Spleen (tissue), 11 donors: ENCODE data around the gene TOGARAM1. TPM values are rescaled to one million over a fixed set of nuclear protein-coding genes. Genes with fewer than 3 reads are reported as not detected.

Experiments used
- DNase-seq: peaks from one replicate; pipeline ENCODE4 v3.0.0-alpha.2; 2020
- H3K27ac ChIP-seq, 8 donors: fragments of 200-600 bp; sonication (generic) in 7 of 8; 1 replicate in 4 of 8; 2 replicates in 4 of 8; pipeline versions ENCODE4 v1.5.0 to v1.8.0; 2016 to 2021; ENCODE audit warnings: inconsistent platforms in 4 of 8, mild to moderate bottlenecking in 4 of 8, moderate library complexity in 1 of 8
- H3K27me3 ChIP-seq, 7 donors: fragments of 200-600 bp; sonication (generic) in 6 of 7; replicated peaks in 1 of 7; 1 replicate in 4 of 7; 2 replicates in 3 of 7; pipeline versions ENCODE4 v1.5.0 to v1.8.0; 2016 to 2021; ENCODE audit warnings: inconsistent platforms in 3 of 7, mild to moderate bottlenecking in 1 of 7
- H3K36me3 ChIP-seq, 6 donors: fragments of 200-600 bp; sonication (generic) in 5 of 6; 1 replicate in 4 of 6; 2 replicates in 2 of 6; pipeline versions ENCODE4 v1.5.0 to v1.8.0; 2016 to 2021; ENCODE audit warnings: inconsistent platforms in 2 of 6
- H3K4me1 ChIP-seq, 6 donors: fragments of 200-600 bp; sonication (generic) in 5 of 6; 1 replicate in 3 of 6; 2 replicates in 3 of 6; pipeline versions ENCODE4 v1.5.0 to v1.8.0; 2016 to 2021; ENCODE audit warnings: inconsistent platforms in 3 of 6
- H3K4me3 ChIP-seq, 8 donors: fragments of 200-600 bp; sonication (generic) in 7 of 8; 1 replicate in 4 of 8; 2 replicates in 4 of 8; pipeline versions ENCODE4 v1.5.0 to v1.8.0; 2016 to 2021; ENCODE audit warnings: inconsistent platforms in 4 of 8, mild to moderate bottlenecking in 4 of 8, moderate library complexity in 2 of 8
- H3K9me3 ChIP-seq, 8 donors: fragments of 200-600 bp; sonication (generic) in 7 of 8; 1 replicate in 4 of 8; 2 replicates in 4 of 8; pipeline versions ENCODE4 v1.5.0 to v1.8.0; 2016 to 2021; ENCODE audit warnings: inconsistent platforms in 4 of 8
- POLR2A ChIP-seq, 3 donors: fragments of 450-650 bp; IDR thresholded peaks; one replicate each; pipeline ENCODE4 v1.5.1; 2017; ENCODE audit warnings: antibody characterized with exemption in 3 of 3, mild to moderate bottlenecking in 1 of 3
- POLR2AphosphoS5 ChIP-seq, 3 donors: sonication (generic); formaldehyde crosslinking; IDR thresholded peaks; one replicate each; pipeline ENCODE4 v1.5.1; 2017; ENCODE audit warnings: antibody characterized with exemption in 3 of 3
- WGBS, 5 donors: extraction: QIAGEN DNeasy Blood & Tissue Kit in 3 of 5; methylation state at CpG; one replicate each; pipeline versions ENCODE4 v1.1.5 to v1.1.7; 2013 to 2018; 5-methylcytosine and 5-hydroxymethylcytosine counted together
- intact Hi-C: fragments of 100-400 bp; cut with DNase I; formaldehyde crosslinking; loops from one replicate; pipeline ENCODE4 v1.15.0; 2023; ENCODE audit warnings: low total_unique reads
- polyA plus RNA-seq, 3 donors: library from polyadenylated mRNA; stranded (reverse); fragments of 200-250 nt; gene quantifications; one replicate each; pipeline ENCODE4 v1.2.1, GENCODE V29; 2013
- total RNA-seq, 7 donors: library from RNA; depleted of rRNA in 3 of 7; stranded (reverse); fragments of >200 nt in 3 of 7; fragmentation: NEBNext Ultra II Directional in 4 of 7; extraction: Animal tissue kit (Norgen Biotek cat#: 25700) in 4 of 7; gene quantifications; one replicate each; pipeline versions ENCODE4 v1.1.0 to v1.2.1, GENCODE V29; 2016 to 2021
- TF ChIP-seq, protein P1 (sequence below), 11 experiments: fragments of 200-600 bp in 7 of 11; fragments of 450-650 bp in 4 of 11; sonication (generic) in 4 of 11; IDR thresholded peaks in 8 of 11; conservative IDR thresholded peaks in 3 of 11; 1 replicate in 7 of 11; 2 replicates in 4 of 11; pipeline versions ENCODE4 v1.4.0 to v1.8.0; 2016 to 2021; ENCODE audit warnings: antibody characterized with exemption in 11 of 11, inconsistent platforms in 4 of 11, mild to moderate bottlenecking in 1 of 11
- donor health status: healthy with polysubstance abuse.
- donor health status: DM: no; HTN: no; CAD: no; lungs with moderate emphysema.
- donor health status: DM: no; HTN: no; CAD: no.
- donor health status: Bipolar disorder and iron deficiency.
- donor health status: healthy.
- donor health status: DM: no; HTN: no; CAD: no.
- donor health status: DM: yes; HTN: yes; CAD: no.

TOGARAM1 gene
- total and polyA plus RNA-seq, 10 donors = 3.1 to 37.3 (median 17.2) TPM

DNA sequence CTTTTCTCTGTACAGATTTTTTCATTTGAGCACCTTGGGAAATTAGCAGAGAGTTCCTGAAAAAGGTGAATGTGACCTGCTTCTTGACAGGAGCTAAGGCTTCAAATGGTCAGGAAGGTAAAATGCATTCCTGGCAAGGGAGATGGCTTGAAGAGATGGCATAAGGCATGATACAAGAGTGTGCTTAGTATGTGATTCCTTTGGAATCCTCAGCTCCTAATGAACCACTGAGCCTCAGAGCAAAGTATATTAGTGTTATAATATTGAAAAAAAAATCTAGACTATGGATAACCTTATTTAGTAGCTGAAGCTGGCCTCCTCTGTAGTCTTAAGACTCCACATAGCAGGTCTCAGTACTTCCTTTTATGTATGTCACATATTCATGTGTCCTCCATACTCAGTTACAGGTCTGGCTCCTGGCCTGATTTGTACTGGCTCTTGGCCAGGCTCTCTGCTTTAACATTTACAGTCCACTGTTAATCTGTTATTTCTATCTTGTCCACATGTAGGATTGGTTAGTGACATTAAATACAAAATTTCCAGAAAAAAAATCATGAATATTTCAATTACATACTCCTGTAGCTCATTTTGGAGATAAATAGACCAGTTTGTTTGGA is 17.9 kb downstream of the TOGARAM1 start:
- H3K4me3 ChIP-seq = no peak overlapping the region
- H3K4me1 ChIP-seq = peaks cover 0 to 17% (median 0%) of the 10 kb centered on the region in 6 donors
- intact Hi-C loops = no loop called here
- no peaks in the 10 kb centered on the region for H3K36me3 ChIP-seq
- no peak for DNase-seq
- H3K27me3 ChIP-seq = no peaks in the 10 kb centered on the region
- no peak overlapping the region for H3K27ac ChIP-seq
- no peak for TF ChIP-seq POLR2A (IDR thresholded peaks at IDR 0.05)
- TF ChIP-seq, protein P1, sequence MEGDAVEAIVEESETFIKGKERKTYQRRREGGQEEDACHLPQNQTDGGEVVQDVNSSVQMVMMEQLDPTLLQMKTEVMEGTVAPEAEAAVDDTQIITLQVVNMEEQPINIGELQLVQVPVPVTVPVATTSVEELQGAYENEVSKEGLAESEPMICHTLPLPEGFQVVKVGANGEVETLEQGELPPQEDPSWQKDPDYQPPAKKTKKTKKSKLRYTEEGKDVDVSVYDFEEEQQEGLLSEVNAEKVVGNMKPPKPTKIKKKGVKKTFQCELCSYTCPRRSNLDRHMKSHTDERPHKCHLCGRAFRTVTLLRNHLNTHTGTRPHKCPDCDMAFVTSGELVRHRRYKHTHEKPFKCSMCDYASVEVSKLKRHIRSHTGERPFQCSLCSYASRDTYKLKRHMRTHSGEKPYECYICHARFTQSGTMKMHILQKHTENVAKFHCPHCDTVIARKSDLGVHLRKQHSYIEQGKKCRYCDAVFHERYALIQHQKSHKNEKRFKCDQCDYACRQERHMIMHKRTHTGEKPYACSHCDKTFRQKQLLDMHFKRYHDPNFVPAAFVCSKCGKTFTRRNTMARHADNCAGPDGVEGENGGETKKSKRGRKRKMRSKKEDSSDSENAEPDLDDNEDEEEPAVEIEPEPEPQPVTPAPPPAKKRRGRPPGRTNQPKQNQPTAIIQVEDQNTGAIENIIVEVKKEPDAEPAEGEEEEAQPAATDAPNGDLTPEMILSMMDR (IDR thresholded peaks at IDR 0.05 in 8 of 11, conservative IDR thresholded peaks at IDR 0.05 in 3 of 11) = no peak
- no peak for TF ChIP-seq POLR2AphosphoS5 (IDR thresholded peaks at IDR 0.05)
- no peaks in the 10 kb centered on the region for H3K9me3 ChIP-seq

- Histone ChIP-seq H3K36me3 (no peaks in the 10 kb centered on the region), H3K27ac (no peak overlapping the region), H3K27me3 (no peaks in the 10 kb centered on the region), H3K9me3 (no peaks in the 10 kb centered on the region), H3K4me3 (no peak overlapping the region), H3K4me1 (peaks cover 0 to 17% (median 0%) of the 10 kb centered on the region in 6 donors)
- no peak for DNase-seq
- intact Hi-C loops = no loop called here
- TF ChIP-seq, protein P1 (IDR thresholded peaks at IDR 0.05 in 8 of 11, conservative IDR thresholded peaks at IDR 0.05 in 3 of 11) = no peak
- TF ChIP-seq POLR2A (IDR thresholded peaks at IDR 0.05) (no peak), POLR2AphosphoS5 (IDR thresholded peaks at IDR 0.05) (no peak)
- WGBS, 5 donors = 76 to 86% (median 84%) methylated on average over 3 of the region's 3 CpGs
Measured at GRCh38 chr14:44981198-44981597, 19.2 kb downstream of the TOGARAM1 start.

GRCh38 chr14:44982594-44982993 is 20.6 kb downstream of the TOGARAM1 start:
- Histone ChIP-seq H3K27ac (no peak overlapping the region), H3K36me3 (no peaks in the 10 kb centered on the region), H3K27me3 (no peaks in the 10 kb centered on the region), H3K4me1 (peaks cover 0 to 17% (median 0%) of the 10 kb centered on the region in 6 donors), H3K9me3 (peaks cover 0 to 4% (median 0%) of the 10 kb centered on the region in 8 donors), H3K4me3 (no peak overlapping the region)
- WGBS, 5 donors = 79 to 90% (median 85%) methylated on average over 2 of the region's 2 CpGs
- no peak for DNase-seq
- TF ChIP-seq, protein P1 (IDR thresholded peaks at IDR 0.05 in 8 of 11, conservative IDR thresholded peaks at IDR 0.05 in 3 of 11) = no peak
- TF ChIP-seq POLR2AphosphoS5 (IDR thresholded peaks at IDR 0.05) = no peak
- TF ChIP-seq POLR2A (IDR thresholded peaks at IDR 0.05) = no peak
- intact Hi-C loops = no loop called here

DNA sequence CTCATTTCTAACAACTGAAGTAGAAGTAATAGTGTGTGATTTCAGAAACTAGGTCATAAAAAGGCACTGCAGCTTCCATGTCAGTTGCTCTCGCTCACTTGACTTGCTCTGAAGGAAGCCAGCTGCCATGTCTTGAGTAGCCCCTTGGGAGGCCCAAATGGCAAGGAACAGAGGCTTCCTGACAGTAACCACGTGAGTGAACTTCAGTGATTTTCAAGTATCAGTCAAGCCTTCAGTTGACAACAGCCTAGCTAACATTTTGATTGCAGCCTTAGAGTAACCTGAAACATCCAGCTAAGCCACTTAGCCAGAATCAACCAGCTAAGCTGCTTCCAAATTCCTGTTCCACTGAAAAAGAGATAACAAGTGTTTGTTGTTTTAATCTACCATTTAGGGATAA is 26.7 kb downstream of the TOGARAM1 start:
- TF ChIP-seq POLR2A (IDR thresholded peaks at IDR 0.05) = no peak
- no peak for TF ChIP-seq POLR2AphosphoS5 (IDR thresholded peaks at IDR 0.05)
- TF ChIP-seq, protein P1 (IDR thresholded peaks at IDR 0.05 in 8 of 11, conservative IDR thresholded peaks at IDR 0.05 in 3 of 11) = no peak
- WGBS, 5 donors = 47 to 58% (median 52%) methylated on average over 2 of the region's 2 CpGs
- H3K9me3 ChIP-seq = peaks cover 0 to 4% (median 0%) of the 10 kb centered on the region in 8 donors
- DNase-seq = no peak
- H3K36me3 ChIP-seq = no peaks in the 10 kb centered on the region
- peaks cover 0 to 10% (median 2%) of the 10 kb centered on the region in 6 donors for H3K4me1 ChIP-seq
- no peaks in the 10 kb centered on the region for H3K27me3 ChIP-seq
- H3K4me3 ChIP-seq = no peak overlapping the region
- intact Hi-C loops = no loop called here
- H3K27ac ChIP-seq = no peak overlapping the region
